ENCODE data around the gene RAB4B. TPM values are rescaled to one million over a fixed set of nuclear protein-coding genes. Genes with fewer than 3 reads are reported as not detected.
A peak's percentile ranks its signal among the peaks of the same experiment; 100 is the strongest.

The RAB4B gene
- total and polyA plus RNA-seq, 2 of the 13 experiments (the other 11 are each of a cell fraction or from before 2014, with no cell fraction given): 3.3 to 5.4 TPM

DNA sequence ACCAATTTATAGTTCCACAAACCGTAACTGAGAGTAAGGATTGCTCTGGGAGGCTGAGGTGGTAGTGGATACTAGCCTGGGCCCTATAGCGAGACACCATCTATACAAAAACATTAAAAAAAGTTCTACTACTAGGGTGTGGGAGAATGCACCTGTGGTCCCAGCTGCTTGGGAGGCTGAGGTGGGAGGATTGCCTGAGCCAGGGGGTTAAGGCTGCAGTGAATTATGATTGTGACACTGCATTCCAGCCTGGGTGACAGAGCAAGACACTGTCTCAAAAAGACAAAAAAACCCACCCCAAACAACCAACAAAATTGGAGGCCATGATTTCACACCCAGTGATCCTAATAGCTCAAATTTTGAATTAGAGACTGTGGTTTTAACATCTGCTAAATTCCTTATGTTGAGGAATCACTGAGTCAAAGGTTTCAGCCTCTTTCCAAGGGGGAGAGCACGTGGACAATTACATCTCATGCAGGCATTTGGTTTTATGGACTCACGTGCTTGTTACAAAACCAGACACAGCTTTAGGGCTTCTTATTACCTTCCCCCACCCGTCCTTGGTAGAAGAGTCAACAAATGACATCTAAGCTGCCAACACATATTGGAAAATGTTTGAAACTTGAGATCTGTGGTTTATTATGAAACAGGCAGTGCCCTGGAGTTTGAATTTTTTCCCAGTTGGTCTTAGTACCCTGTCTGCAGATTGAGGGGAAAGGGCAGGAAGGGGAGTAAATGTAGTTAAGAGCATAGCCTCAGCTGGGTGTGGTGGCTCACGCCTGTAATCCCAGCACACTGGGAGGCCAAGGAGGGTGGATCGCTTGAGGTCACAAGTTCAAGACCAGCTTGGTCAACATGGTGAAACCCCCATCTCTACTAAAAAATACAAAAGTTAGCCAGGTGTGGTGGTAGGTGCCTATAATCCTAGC, 53.7 kb downstream of the RAB4B start (continued):
- TF ChIP-seq, protein P1, sequence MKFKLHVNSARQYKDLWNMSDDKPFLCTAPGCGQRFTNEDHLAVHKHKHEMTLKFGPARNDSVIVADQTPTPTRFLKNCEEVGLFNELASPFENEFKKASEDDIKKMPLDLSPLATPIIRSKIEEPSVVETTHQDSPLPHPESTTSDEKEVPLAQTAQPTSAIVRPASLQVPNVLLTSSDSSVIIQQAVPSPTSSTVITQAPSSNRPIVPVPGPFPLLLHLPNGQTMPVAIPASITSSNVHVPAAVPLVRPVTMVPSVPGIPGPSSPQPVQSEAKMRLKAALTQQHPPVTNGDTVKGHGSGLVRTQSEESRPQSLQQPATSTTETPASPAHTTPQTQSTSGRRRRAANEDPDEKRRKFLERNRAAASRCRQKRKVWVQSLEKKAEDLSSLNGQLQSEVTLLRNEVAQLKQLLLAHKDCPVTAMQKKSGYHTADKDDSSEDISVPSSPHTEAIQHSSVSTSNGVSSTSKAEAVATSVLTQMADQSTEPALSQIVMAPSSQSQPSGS (CRISPR knock-in tag; IDR thresholded peaks at IDR 0.05): peak; percentile 91
- TF ChIP-seq KLF11 (CRISPR knock-in tag; IDR thresholded peaks at IDR 0.05): 0 out of 2 replicates have a peak, but pooled peaks have one; percentile 65
- TF ChIP-seq, protein P2, sequence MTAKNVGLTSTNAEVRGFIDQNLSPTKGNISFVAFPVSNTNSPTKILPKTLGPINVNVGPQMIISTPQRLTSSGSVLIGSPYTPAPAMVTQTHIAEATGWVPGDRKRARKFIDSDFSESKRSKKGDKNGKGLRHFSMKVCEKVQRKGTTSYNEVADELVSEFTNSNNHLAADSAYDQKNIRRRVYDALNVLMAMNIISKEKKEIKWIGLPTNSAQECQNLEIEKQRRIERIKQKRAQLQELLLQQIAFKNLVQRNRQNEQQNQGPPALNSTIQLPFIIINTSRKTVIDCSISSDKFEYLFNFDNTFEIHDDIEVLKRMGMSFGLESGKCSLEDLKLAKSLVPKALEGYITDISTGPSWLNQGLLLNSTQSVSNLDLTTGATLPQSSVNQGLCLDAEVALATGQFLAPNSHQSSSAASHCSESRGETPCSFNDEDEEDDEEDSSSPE (CRISPR knock-in tag; IDR thresholded peaks at IDR 0.05): peak; percentile 59
- TF ChIP-seq, protein P3, sequence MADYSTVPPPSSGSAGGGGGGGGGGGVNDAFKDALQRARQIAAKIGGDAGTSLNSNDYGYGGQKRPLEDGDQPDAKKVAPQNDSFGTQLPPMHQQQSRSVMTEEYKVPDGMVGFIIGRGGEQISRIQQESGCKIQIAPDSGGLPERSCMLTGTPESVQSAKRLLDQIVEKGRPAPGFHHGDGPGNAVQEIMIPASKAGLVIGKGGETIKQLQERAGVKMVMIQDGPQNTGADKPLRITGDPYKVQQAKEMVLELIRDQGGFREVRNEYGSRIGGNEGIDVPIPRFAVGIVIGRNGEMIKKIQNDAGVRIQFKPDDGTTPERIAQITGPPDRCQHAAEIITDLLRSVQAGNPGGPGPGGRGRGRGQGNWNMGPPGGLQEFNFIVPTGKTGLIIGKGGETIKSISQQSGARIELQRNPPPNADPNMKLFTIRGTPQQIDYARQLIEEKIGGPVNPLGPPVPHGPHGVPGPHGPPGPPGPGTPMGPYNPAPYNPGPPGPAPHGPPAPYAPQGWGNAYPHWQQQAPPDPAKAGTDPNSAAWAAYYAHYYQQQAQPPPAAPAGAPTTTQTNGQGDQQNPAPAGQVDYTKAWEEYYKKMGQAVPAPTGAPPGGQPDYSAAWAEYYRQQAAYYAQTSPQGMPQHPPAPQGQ (CRISPR knock-in tag; IDR thresholded peaks at IDR 0.05; ENCODE audit: borderline replicate concordance): no peak
- no peak for TF ChIP-seq MYNN (CRISPR knock-in tag; IDR thresholded peaks at IDR 0.05; ENCODE audit: low read depth)
- TF ChIP-seq ZNF724P (CRISPR knock-in tag; IDR thresholded peaks at IDR 0.05; ENCODE audit: borderline replicate concordance): 0 out of 2 replicates have a peak, but pooled peaks have one; percentile 23
- no peak for TF ChIP-seq ZEB1 (IDR thresholded peaks at IDR 0.05; ENCODE audit: insufficient replicate concordance, low read depth)
- no peak for TF ChIP-seq SMC3 (IDR thresholded peaks at IDR 0.05; ENCODE audit: low read length)
- TF ChIP-seq, protein P4, sequence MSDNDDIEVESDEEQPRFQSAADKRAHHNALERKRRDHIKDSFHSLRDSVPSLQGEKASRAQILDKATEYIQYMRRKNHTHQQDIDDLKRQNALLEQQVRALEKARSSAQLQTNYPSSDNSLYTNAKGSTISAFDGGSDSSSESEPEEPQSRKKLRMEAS (IDR thresholded peaks at IDR 0.05): peak; percentile 86
- peak; percentile 73; the same call in 1 of the 2 replicates for TF ChIP-seq ZFP37 (CRISPR knock-in tag; IDR thresholded peaks at IDR 0.05; ENCODE audit: borderline replicate concordance)
- peak; percentile 31; the same call in 1 of the 2 replicates for TF ChIP-seq ZNF556 (CRISPR knock-in tag; IDR thresholded peaks at IDR 0.05; ENCODE audit: borderline replicate concordance)
- peak; percentile 87; the same call in 1 of the 2 replicates for TF ChIP-seq FOXK1 (CRISPR knock-in tag; IDR thresholded peaks at IDR 0.05; ENCODE audit: borderline replicate concordance, low read depth)
- peak; percentile 92 for TF ChIP-seq FOXA3 (CRISPR knock-in tag; IDR thresholded peaks at IDR 0.05)
- peak; percentile 51; the same call in 1 of the 2 replicates for TF ChIP-seq KAT8 (CRISPR knock-in tag; IDR thresholded peaks at IDR 0.05)
- TF ChIP-seq, protein P5, sequence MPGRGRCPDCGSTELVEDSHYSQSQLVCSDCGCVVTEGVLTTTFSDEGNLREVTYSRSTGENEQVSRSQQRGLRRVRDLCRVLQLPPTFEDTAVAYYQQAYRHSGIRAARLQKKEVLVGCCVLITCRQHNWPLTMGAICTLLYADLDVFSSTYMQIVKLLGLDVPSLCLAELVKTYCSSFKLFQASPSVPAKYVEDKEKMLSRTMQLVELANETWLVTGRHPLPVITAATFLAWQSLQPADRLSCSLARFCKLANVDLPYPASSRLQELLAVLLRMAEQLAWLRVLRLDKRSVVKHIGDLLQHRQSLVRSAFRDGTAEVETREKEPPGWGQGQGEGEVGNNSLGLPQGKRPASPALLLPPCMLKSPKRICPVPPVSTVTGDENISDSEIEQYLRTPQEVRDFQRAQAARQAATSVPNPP (CRISPR knock-in tag; IDR thresholded peaks at IDR 0.05): no peak
- peak; percentile 99 for TF ChIP-seq ZNF460 (CRISPR knock-in tag; IDR thresholded peaks at IDR 0.05; ENCODE audit: borderline replicate concordance)
- TF ChIP-seq ZNF234 (CRISPR knock-in tag; conservative IDR thresholded peaks at IDR 0.05): no peak
- TF ChIP-seq, protein P6, sequence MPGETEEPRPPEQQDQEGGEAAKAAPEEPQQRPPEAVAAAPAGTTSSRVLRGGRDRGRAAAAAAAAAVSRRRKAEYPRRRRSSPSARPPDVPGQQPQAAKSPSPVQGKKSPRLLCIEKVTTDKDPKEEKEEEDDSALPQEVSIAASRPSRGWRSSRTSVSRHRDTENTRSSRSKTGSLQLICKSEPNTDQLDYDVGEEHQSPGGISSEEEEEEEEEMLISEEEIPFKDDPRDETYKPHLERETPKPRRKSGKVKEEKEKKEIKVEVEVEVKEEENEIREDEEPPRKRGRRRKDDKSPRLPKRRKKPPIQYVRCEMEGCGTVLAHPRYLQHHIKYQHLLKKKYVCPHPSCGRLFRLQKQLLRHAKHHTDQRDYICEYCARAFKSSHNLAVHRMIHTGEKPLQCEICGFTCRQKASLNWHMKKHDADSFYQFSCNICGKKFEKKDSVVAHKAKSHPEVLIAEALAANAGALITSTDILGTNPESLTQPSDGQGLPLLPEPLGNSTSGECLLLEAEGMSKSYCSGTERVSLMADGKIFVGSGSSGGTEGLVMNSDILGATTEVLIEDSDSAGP (CRISPR knock-in tag; IDR thresholded peaks at IDR 0.05; ENCODE audit: borderline replicate concordance): no peak
- peak; percentile 64; the same call in 1 of the 2 replicates for TF ChIP-seq RFXAP (CRISPR knock-in tag; IDR thresholded peaks at IDR 0.05; ENCODE audit: borderline replicate concordance)
- peak; percentile 79 for TF ChIP-seq KDM6A (CRISPR knock-in tag; IDR thresholded peaks at IDR 0.05; ENCODE audit: low read depth)
- TF ChIP-seq ZNF589 (CRISPR knock-in tag; conservative IDR thresholded peaks at IDR 0.05): no peak
